ENCODE data around the gene COA1.

Gene COA1

DNA sequence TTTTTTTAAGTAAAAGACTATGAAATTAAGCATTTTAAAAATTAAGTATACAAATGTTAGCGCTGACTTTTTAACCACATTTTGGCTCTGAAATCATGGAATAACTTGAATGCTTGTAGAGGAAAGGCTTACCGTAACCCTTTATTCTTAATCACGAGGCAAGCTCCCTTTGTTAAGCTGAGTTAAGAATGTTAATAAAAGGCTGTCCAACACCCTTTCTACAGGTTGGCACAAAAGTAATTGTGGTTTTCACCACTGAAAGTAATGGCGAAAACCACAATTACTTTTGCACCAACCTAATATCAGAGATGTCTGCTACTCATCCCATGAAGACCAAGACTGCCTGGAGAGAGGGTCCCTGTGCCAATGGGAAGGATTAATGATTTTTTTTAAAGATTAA lies 75.9 kb downstream of the COA1 start:
- DNase-seq (ENCODE audit: low spot score): no peak

DNA sequence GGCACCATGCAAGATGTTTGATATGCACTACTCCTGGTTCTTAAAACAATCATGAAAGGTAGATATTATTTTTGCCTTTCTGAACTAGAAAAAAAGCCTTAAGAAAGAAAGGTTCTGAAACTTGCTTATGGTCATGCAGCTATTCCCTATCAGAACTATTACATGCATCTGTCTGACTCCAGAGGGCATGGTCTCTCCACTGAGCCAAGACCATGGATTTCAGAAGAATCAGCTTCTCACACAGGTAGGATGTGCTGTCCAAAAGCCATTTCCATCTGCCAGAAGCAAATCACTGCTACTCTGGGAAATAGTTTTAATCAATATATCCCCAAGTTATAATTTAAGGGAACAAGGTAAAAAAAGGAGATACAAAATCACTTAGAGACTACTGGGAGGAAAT lies 77.0 kb downstream of the COA1 start:
- no peak for DNase-seq (ENCODE audit: low spot score)

DNA sequence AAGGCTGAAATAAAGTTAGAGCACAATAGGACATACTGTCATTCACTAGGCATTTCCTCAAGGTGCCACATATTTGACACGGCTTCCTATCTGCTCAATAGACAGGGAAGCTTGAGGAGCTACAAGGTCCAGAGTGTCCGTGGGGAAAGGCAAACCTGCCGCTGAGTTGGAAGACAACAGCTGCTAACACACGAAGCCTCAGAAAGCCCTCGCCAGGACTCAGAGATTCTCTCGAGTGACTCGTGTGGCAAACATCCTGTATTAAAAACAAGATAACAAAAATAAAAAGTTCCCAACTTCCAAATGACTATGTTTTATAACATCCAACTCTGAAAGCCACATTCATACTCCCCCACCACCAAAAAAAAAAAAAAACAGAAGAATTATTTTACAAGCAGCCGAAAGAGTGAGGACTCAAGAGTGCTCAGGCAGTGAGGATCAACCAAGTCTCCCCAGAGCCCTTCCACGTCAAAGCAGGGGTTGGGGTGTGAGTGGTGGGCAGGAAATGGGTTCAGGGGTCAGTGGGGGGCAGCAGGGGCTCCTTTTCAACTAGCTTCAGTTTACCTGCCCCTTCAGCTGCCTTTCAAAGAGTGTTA lies 78.8 kb downstream of the COA1 start:
- peak; percentile 81 for DNase-seq (ENCODE audit: low spot score)

DNA sequence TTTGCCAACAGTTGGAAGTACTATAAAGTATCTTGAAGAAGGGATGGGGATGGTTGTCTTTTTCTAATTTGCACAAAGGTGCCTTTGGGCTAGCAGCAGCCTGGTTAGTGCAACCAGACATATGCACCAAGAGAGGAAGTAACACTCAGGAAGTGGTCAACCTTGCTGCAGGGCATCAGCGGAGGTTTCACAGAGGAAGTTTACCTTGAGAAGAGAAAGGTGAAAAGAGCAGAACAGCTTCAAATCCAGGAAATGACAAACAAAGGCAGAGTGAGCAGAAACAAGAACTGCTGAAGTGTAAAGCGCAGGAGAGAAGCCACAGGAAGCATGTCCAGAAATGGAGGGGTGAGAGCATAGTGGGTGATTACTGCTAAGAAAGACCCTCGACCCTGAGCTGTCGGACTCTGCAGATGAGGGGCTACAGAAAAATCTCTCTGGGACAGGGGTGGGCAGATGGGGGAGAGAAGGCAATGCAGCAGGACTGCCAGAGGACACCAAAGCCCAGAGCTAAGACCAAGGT lies 79.5 kb downstream of the COA1 start:
- DNase-seq (ENCODE audit: low spot score): peak; percentile 50

DNA sequence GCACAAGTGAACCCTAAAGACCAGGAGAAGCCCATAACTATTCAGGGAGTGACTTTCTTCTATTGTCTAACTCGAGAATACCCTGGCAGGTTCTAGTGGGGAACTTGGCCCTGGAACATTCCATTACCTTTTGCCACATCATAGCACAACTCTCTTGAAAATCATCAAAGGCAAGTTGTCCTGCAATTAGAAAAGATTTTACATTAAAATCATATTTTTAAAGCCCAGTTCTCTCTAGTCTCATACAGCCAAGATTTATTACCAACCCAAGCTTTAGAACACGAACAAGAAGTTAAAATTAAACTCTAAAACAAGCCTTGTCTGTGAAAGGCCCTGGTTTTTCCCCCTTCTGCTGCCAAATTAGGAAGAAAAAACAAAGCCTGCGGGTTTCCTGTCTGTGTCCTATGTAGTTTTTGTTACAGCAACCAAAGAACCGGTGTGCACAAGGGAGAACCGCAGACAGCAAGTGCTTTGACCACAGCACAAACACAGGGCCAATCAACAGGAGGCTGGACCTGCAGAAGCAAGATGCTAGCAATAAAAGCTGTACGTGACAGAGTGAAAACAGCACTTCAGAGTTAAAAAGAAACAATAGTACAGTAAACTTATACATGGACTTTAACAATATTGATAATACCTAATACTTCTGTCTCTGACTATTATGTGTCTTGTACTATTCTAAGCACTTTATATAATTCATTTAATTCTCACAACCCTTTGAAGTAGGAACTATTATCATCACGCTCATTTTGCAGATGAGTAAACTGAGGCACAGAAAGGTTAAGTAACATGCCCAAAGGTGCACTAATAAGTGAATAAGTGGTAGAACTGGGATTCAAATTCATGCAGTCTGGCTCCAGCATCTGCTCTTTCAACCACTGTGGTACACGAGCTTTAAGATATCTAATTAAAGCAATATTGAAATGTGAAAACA lies 80.6 kb downstream of the COA1 start:
- DNase-seq (ENCODE audit: low spot score): peak; percentile 14

DNA sequence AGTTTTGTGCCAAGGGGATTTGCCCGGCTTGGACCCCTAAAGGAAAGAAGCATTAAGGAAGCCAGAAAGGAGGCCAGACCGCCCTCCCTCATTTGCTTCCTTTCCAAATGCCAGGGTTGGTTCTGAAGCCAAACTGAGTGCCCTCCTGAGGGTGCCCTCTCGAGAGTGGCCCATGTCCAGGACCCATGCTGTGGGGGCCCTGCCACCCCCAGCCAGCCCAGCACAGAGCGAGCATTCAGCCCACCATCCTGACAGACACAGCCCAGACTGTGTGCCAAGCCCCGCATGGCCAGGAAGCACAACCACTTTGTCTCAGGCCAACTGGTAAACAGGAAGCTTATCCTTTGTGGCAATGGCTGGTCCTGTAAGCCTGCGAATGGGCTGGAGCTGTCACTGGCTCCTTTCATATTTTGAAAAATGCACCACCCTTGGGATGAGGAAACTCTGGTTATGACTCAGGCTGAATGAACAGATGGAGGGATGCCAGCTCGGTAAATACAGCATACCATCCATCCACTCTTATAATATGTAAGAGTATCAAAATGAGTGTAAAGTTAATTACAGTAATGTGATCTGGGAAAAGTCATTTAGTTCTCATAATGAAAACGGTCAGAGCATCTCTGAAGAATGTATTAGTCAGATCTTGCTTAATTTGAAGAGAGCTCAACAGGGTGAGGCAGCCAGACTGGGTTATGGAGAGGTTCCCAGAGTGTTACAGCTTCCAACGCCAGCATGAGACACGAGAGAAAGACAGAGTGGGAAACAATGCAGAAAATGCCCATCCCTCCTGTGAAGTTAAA lies 81.5 kb downstream of the COA1 start:
- DNase-seq (ENCODE audit: low spot score): peak; percentile 97

DNA sequence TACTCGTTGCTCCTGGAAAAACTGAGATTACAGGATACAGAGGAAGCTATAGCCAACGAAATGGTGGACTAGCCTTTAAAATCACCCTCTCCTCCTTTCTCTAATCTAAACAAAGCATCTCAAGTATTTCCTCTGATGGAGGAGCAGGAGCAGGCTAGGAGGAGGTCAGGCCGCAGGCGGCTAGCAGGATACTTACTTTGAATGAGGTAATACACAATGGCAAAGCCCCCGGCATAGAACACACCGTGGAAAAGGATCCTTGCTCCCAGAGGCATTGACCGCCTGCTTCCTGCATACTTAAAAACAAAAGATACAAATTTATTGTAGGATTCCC lies 82.0 kb downstream of the COA1 start:
- DNase-seq (ENCODE audit: low spot score): no peak

DNA sequence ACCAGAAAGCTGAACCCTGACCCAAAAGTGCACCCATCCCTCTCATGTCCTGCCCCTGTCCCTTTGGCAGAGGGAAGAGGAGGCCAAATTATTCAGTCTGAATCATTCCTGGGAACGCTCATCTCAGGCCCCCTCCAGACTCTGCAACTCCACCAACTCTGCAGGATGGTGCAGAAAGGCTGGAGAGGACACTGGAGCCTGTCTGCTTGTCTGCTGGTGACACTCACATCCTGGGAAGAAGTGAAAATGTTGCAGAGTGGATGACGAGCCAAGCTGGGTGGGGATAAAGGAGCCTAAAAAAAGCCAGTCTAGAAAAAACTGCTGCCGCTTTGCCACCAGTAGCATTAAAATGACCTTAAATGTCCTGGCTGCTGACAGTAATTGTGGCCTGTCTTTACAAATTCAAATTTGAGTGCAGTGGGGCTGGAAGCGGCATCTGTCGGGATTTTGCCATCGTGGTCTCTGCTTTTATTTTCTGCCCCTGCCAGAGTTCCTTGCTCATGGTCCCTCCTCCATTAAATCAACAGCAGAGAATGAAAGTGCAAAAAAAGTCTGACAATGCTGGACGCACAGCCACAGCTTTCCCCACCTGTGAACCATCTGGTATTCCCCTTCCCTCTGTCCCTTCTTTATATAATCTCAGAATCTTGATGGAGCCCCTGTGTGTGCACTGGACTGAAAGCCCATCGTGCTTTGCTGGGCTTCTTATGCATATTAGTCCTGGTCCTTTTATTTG lies 82.6 kb downstream of the COA1 start:
- DNase-seq (ENCODE audit: low spot score): peak; percentile 79

DNA sequence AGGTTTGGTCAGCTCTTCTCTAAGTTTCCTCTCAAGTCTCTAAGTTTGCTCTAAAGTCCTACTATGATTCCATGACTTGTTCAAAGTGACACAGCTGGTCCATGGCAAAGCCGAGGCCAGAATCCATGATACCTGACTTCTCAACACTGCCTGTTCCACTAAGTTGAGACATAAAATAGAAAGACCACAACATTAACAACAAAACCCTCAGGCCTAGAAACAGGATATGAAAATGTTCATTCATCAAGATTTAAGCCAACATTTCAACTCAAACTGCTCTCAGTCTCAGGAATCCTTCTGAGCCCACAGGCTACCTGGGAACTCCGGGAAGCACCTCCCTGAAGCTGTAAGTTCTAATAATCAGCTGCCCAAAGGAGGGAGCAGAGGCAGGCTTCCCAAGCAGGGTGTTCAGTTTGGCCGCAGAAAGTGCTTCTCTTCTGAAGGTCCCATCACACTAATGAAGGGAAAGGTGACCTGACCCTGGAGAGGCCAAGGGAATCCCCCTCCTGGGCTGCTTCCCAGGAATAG lies 83.6 kb downstream of the COA1 start:
- no peak for DNase-seq (ENCODE audit: low spot score)

DNA sequence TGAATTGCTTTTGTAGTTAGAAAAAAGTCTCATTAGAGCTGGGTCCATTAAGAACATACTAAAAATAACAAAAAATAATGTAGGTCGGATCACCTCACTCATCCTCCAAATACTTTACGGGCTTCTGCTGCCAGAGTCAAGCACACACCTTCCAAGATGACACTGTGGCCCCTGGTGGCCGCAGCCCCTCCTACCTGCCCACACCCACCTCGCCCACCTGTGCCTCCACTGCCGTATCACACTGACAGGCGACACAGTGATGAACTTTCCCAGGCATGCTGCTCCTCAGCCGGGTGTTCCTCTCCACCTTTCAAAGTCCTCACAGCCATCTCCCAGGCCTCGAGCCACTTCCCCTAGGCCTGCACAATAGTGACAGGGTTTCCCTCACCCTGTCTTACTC lies 85.5 kb downstream of the COA1 start:
- no peak for DNase-seq (ENCODE audit: low spot score)

DNA sequence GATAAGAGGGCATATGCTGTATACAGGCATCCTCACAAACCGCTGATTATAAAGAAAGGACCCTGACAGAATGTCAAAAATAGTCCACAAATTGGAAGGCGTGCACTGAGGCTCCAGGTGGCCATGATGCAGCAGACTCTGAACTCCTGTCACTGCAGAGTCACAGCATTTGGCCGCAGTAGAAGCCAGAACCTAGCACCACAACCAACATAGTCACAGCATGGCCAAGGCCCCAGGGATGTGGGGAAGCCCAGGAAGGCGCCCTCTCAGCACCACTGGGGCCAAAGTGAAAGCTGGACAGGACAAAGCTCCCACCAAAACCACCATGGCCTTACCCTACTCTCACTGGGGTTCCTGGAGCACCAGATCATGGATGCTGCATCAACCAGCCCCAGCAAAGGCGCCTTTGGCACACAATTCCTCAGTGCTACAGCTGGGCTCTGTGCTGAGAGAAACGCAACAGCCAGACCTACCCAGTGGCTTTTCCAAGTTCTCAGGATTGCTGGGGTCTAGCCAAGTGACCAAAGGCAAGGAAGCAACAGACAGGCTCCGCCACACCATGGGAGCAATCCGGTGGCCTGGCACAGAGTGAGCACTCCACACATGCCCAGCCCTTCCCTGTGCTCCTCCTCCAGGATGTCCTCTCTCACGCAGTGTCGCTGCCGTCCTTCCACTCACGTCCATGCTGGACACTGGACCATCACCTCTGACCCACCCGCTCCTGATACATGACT lies 86.3 kb downstream of the COA1 start:
- no peak for DNase-seq (ENCODE audit: low spot score)

DNA sequence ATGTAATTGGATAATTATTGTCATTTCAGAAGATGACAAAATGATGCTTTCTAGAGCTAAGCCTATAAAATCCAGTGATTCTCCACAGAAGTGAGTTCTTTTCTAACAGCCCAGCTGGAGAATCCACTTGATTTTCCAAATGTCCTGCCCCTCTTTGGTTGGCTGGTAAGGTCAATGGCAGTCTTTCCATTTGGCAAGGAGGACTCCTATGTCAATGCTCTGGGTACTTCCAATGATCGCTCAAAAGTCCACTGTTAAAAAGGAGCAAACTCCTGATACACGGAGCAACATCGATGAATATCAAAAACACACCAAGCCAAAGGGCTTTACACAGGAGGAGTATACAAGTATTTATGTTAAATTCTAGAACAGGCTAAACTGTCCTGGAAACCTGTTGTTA lies 88.6 kb downstream of the COA1 start:
- DNase-seq (ENCODE audit: low spot score): no peak

DNA sequence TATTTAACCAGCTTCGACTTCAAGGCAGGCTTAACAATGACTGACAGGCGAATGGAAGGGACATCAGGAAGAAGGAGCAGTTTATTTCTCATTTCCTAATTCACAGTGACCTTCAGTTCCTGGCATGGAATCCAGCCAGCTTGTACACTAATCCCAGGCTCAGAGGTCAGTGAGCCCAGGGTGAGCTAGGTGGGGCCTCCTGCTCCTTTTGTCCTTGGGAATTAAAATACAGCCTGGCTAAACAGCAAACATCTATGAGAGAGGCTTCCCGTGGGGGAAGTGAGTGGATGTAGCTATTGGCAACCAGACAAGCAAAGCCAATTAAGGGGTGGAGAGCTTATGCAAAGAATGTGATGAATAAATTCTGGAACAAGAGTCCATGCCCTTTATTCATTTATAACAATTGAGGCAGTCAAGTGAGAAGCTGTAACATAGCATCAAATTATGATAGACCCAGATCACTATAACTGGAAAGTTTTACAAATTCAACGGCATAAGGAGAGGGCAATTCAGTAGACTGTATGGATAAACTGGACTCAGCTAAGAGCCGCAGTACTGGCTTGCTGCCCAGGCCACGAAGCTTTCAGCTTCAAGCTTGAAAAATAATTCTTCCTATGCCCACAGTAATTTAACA lies 89.3 kb downstream of the COA1 start:
- peak; percentile 97 for DNase-seq (ENCODE audit: low spot score)

DNA sequence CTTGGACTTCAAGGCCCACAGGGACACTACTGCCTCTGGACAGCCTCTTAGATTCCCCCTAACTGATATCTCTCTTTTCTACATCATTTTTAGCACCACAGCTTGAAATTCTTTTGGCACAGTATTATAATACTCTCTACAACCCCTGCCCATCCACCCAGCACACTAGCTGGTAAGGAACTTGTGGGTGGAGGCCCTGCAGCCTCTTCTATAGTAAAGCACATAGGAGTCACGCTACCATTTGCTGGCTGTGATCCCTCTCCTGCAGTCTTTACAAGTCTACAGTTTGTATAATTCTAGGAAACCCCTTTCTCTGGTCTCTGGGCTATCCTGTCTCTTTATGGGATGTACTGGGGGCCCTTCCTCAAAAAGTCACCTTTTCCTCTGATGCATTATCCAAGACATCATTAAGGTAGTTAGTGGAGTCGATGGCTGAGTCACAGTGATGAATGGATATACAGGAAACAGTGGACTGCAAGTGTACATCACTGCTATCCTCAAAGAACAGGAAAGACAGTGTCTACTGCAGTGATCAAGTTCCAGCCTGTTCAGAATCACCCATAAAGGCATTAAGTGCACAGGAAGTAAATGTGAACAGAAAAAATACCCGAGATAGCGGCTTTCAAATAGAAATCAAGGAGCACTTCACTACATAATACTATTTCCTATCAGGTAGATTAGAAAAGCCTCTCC lies 92.1 kb downstream of the COA1 start:
- peak; percentile 62 for DNase-seq (ENCODE audit: low spot score)

DNA sequence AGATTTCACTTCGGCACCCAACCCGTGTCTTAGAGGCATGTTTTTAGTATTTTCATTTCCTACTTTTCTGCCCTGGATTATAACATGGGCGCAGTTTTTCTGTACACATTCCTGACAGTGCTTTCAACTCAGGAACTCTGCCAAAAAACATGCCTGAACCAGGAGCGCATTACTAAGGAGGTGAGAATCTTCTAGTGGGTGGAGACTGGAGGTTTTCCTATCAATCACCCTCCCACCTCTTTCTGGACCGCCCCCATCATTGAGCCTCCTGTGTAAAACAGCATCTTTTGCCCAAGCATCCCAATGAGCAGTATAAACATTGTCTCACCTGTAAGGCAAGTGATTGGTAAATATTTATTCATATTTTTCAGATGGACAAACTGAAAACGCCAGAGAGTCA lies 93.2 kb downstream of the COA1 start:
- no peak for DNase-seq (ENCODE audit: low spot score)

DNA sequence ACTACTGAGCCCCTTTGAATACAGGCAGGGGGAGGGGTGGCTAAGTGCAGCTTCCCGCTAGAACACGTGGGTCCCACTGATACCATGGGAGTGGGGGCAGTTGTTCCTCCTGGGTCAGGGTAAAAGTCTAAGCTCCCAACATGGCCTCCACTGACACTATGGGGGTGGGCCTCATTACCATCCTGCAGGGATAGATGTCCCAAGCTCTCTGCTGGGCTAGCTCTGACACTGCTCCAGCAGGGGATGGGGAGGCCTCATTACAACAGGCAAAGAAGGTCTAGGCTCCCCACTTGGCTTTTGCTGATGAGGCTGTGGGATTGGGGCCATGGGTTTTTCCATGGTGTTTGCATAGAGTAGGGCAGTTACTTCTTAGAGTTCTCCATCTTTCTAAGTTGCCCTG lies 94.9 kb downstream of the COA1 start:
- no peak for DNase-seq (ENCODE audit: low spot score)

DNA sequence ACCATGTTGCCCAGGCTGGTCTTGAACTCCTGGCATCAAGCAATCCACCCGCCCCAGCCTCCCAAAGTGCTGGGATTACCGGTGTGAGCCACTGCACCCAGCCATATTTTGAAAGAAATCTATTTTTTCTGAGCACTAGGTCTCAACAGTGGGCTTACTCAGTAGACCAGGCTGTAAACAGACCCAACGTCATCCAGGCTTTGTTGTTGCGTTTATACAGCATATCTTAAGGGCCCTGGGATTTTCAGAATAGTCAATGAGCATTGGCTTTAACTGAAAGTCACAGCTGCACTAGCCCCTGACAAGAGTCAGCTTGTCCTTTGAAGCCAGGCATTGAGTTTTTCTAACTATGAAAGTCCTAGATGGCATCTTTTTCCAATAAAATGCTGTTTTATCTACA lies 96.6 kb downstream of the COA1 start:
- DNase-seq (ENCODE audit: low spot score): no peak

DNA sequence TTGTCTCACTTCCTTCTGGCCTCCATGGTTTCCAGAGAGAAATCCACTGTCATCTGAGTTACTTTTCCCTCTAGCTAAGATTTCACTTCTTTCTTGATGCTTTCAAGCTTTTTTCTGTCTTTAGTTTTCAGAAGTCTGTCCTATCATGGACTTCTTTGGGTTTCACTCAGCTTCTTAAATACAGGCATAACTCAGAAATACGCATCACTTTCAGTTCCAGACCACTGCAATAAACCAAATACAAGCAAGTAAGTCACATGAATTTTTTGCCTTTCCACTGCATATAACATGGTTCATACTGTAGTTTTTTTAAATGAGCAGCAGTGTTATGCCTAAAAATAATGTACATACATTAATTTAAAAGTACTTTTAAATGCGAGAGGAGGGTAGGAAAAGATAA lies 97.8 kb downstream of the COA1 start:
- no peak for DNase-seq (ENCODE audit: low spot score)

DNA sequence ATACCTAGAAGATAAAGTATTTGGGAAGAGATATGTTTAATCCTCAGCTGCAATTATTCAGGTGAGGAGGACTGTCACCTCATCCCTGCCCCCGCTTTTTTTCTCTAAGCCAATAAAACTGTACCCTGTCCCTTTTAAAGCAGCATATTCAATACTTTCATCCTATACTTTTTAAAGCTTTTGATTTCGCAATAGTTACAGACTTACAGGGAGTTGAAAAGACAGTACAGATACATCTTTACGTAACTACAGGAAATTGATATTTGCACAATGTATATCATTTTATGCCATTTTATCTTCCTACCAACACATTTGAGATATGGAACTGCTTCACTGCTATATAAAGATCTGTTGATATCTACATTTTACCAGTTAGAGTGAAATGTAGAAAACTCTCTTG lies 98.8 kb downstream of the COA1 start:
- no peak for DNase-seq (ENCODE audit: low spot score)

DNA sequence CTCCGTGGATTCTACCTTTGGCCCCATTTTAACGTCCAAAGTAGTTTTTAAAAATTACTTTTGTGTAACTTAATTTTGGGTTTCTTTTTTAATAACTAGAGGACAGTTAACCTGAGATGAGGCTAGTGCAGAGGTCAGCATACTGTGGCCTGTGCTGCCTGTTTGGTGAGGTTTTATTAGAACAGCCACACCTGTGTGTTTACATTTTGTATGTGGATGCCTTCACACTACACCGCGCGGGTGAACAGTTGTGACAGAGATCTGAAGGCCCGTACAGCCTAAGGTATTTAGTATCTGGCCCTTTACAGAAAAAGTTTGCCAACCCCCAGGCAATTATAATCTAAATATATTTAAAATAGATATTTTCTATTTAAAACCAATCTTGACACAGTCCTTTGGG lies 99.5 kb downstream of the COA1 start:
- no peak for DNase-seq (ENCODE audit: low spot score)

Measured in kidney capillary endothelial cell (primary cell).